Measurements from ENCODE around the gene RUNX3. TPM values are rescaled to one million over a fixed set of nuclear protein-coding genes. Genes with fewer than 3 reads are reported as not detected.
A peak's percentile ranks its signal among the peaks of the same experiment; 100 is the strongest.

The RUNX3 gene
- total and polyA plus RNA-seq, 2 donors (not counting 3 experiments of a cell fraction or from before 2014, with no cell fraction given) = not detected

GRCh38 chr1:24898152-24898908 lies 31.7 kb downstream of the RUNX3 start:
- POLR2A ChIA-PET = no interaction called here
- Histone ChIP-seq H3K79me2 (ENCODE audit: control insufficient read depth, insufficient read depth, low read length) (no peaks in the 10 kb centered on the region), H3K4me1 (ENCODE audit: control insufficient read depth, extremely low read depth, insufficient read depth, low read length) (no peaks in the 10 kb centered on the region), H3K4me2 (ENCODE audit: insufficient read depth, low read length) (no peak overlapping the region), H3K27me3 (ENCODE audit: control insufficient read depth in 2 of 2, insufficient read depth in 2 of 2, low read length in 2 of 2) (peaks cover 0 to 4% of the 10 kb centered on the region in 2 experiments), H2AFZ (ENCODE audit: low read depth, low read length) (no peak overlapping the region), H3K27ac (ENCODE audit: insufficient read depth, low read depth, low read length) (no peak overlapping the region), H4K20me1 (replicated peaks; ENCODE audit: control insufficient read depth, extremely low read depth, insufficient read depth, low read length) (no peaks in the 10 kb centered on the region), H3K9me1 (replicated peaks; ENCODE audit: control insufficient read depth, extremely low read depth, insufficient read depth, low read length) (no peaks in the 10 kb centered on the region), H3K9ac (replicated peaks; ENCODE audit: extremely low read depth, insufficient read depth, low read length) (no peak overlapping the region), H3K36me3 (ENCODE audit: control insufficient read depth in 2 of 2, extremely low read depth in 1 of 2, insufficient read depth in 2 of 2, low read length in 2 of 2) (no peaks in the 10 kb centered on the region), H3K9me3 (replicated peaks; ENCODE audit: control insufficient read depth, insufficient read depth, low read length) (no peaks in the 10 kb centered on the region), H3K4me3 (replicated peaks in 1 of 3; ENCODE audit: insufficient read depth in 1 of 3, low read depth in 1 of 3, low read length in 3 of 3) (no peak overlapping the region)
- dilution Hi-C loops (cut with MboI; ENCODE audit: extremely low pct_ligation_motif_present, low sequenced_read_pairs) (no loop called here), intact Hi-C loops (cut with micrococcal nuclease) (loop anchor here (1.0 kb wide), 2 partner anchors 50 to 210 kb away; no protein-coding TSS in a partner anchor)
- FAIRE-seq = peak; percentile 71
- peak; percentile 46 for DNase-seq (ENCODE audit: low read depth, low spot score)
- no TSS peak for BruUV-seq (replicated peaks)
- CTCF ChIA-PET = interaction anchor here (0.6 to 4.4 kb wide), 16 partner anchors 11 to 699 kb away, joined by 3 to 37 read pairs (median 4); no protein-coding TSS in a partner anchor
- TF ChIP-seq JUN (IDR thresholded peaks at IDR 0.05; ENCODE audit: borderline replicate concordance, insufficient read depth, insufficient read length, low read depth) = no peak
- peak; percentile 79 to 93 for TF ChIP-seq CTCF (IDR thresholded peaks at IDR 0.05; ENCODE audit: extremely low read depth in 1 of 2, insufficient read depth in 1 of 2, low read depth in 1 of 2, low read length in 2 of 2)
